ENCODE results near the gene SAMD3. TPM values are rescaled to one million over a fixed set of nuclear protein-coding genes. Genes with fewer than 3 reads are reported as not detected.

The SAMD3 gene
- total and polyA plus RNA-seq, 2 of the 13 experiments (the other 11 are each of a cell fraction or from before 2014, with no cell fraction given): not detected

DNA sequence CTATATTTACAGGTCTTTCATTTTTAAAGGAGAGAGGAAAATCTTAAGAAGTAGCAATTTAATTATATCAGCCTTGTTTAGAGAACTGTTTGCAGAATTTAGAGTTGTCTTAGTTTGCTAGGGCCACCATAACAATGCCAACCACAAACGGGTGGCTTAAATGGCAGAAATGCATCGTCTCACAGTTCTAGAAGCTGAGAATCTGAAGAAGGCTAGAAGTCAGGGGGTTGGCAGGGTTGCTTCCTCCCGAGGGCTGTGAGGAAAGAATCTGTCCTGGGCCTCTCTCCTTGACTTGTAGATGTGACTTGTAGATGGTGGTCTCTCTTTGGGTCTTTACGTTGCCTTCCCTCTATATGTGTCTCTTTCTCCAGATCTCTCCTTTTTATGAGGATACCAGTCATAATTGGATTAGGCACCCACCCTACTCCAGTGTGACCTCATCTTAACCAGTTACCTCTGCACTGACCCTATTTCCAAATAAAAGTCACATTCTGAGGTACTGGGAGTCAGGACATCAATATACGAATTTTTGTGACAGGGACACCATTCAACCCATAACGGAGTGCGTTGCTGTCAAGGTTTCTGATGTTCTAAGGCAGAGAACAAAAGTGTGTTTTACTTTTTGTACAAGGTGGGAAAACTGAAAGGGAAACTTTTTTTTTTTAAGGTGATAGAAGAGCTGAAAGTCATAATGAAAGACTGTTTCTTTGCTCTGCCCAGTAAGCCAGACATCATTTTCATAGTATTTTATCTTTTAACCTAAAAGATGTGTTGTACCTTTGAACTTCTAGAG lies 84.4 kb downstream of the SAMD3 start:
- FAIRE-seq (no peak), DNase-seq (ENCODE audit: low spot score) (no peak), ATAC-seq (no peak)
- Histone ChIP-seq H3K4me3 (replicated peaks in 1 of 3; ENCODE audit: insufficient read depth in 1 of 3, low read depth in 2 of 3, low read length in 3 of 3) (no peak overlapping the region), H3K79me2 (ENCODE audit: insufficient read depth, low read length) (no peaks in the 10 kb centered on the region), H3K9me3 (ENCODE audit: low read length) (no peaks in the 10 kb centered on the region), H3K27me3 (ENCODE audit: control insufficient read depth in 1 of 2, insufficient read depth in 2 of 2, low read length in 2 of 2) (no peaks in the 10 kb centered on the region), H4K20me1 (ENCODE audit: insufficient read depth, low read length) (no peaks in the 10 kb centered on the region), H2AFZ (ENCODE audit: low read length) (no peak overlapping the region), H3K27ac (ENCODE audit: extremely low read length, insufficient read depth, low read length) (no peak overlapping the region), H3K36me3 (replicated peaks in 1 of 2; ENCODE audit: control insufficient read depth in 1 of 2, insufficient read depth in 2 of 2, low read length in 2 of 2) (no peaks in the 10 kb centered on the region), H3K9ac (ENCODE audit: insufficient read depth, low read depth, low read length) (no peak overlapping the region), H3K4me2 (ENCODE audit: low read depth, low read length) (no peak overlapping the region), H3K4me1 (ENCODE audit: insufficient read depth, low read length) (no peaks in the 10 kb centered on the region)
- POLR2A ChIA-PET: no interaction called here
- intact Hi-C loops (cut with micrococcal nuclease; ENCODE audit: unreplicated experiment) (loop anchor here (10.0 kb wide), 1 partner anchor 146 kb away; no protein-coding TSS in a partner anchor), in situ Hi-C loops (cut with HindIII; ENCODE audit: extremely low pct_ligation_motif_present, low pct_unique_long_range_greater_than_20kb) (no loop called here)
- 31% methylated on average over 7 of the region's 7 CpGs for WGBS (ENCODE audit: low lambda C conversion rate)
- CTCF ChIA-PET (ENCODE audit: low intra/inter-chr PET ratio, low total read pairs): no interaction called here
- TF ChIP-seq FOSL1 (CRISPR knock-in tag; IDR thresholded peaks at IDR 0.05; ENCODE audit: borderline replicate concordance): no peak
- TF ChIP-seq, protein P1, sequence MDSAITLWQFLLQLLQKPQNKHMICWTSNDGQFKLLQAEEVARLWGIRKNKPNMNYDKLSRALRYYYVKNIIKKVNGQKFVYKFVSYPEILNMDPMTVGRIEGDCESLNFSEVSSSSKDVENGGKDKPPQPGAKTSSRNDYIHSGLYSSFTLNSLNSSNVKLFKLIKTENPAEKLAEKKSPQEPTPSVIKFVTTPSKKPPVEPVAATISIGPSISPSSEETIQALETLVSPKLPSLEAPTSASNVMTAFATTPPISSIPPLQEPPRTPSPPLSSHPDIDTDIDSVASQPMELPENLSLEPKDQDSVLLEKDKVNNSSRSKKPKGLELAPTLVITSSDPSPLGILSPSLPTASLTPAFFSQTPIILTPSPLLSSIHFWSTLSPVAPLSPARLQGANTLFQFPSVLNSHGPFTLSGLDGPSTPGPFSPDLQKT (CRISPR knock-in tag; IDR thresholded peaks at IDR 0.05; ENCODE audit: borderline replicate concordance): no peak
- TF ChIP-seq, protein P2, sequence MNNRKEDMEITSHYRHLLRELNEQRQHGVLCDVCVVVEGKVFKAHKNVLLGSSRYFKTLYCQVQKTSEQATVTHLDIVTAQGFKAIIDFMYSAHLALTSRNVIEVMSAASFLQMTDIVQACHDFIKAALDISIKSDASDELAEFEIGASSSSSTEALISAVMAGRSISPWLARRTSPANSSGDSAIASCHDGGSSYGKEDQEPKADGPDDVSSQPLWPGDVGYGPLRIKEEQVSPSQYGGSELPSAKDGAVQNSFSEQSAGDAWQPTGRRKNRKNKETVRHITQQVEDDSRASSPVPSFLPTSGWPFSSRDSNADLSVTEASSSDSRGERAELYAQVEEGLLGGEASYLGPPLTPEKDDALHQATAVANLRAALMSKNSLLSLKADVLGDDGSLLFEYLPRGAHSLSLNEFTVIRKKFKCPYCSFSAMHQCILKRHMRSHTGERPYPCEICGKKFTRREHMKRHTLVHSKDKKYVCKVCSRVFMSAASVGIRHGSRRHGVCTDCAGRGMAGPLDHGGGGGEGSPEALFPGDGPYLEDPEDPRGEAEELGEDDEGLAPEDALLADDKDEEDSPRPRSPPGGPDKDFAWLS (CRISPR knock-in tag; IDR thresholded peaks at IDR 0.05; ENCODE audit: borderline replicate concordance): no peak
- no peak for TF ChIP-seq CREB1 (IDR thresholded peaks at IDR 0.05)
- TF ChIP-seq CREB1 (CRISPR knock-in tag; IDR thresholded peaks at IDR 0.05): no peak
- TF ChIP-seq RFX5 (IDR thresholded peaks at IDR 0.05; ENCODE audit: low read depth, low read length): no peak
- TF ChIP-seq HIVEP1 (CRISPR knock-in tag; IDR thresholded peaks at IDR 0.05): no peak
- no peak for TF ChIP-seq SIX1 (CRISPR knock-in tag; IDR thresholded peaks at IDR 0.05; ENCODE audit: borderline replicate concordance)
- TF ChIP-seq REL (CRISPR knock-in tag; conservative IDR thresholded peaks at IDR 0.05): no peak
- TF ChIP-seq ZNF790 (CRISPR knock-in tag; IDR thresholded peaks at IDR 0.05; ENCODE audit: borderline replicate concordance): no peak
- no TSS peak for BruUV-seq (replicated peaks)
